GM18873 (cell line): Measurements from ENCODE around the gene VGLL4.

Experiments used
- ATAC-seq: cut with Tn5 transposase; IDR thresholded peaks from one replicate; pipeline ENCODE4 v1.9.1; 2021; ENCODE audit warnings: mild to moderate bottlenecking, moderate library complexity, moderate number of reproducible peaks; ENCODE audit not compliant: unreplicated experiment, low FRiP score

VGLL4 gene

DNA sequence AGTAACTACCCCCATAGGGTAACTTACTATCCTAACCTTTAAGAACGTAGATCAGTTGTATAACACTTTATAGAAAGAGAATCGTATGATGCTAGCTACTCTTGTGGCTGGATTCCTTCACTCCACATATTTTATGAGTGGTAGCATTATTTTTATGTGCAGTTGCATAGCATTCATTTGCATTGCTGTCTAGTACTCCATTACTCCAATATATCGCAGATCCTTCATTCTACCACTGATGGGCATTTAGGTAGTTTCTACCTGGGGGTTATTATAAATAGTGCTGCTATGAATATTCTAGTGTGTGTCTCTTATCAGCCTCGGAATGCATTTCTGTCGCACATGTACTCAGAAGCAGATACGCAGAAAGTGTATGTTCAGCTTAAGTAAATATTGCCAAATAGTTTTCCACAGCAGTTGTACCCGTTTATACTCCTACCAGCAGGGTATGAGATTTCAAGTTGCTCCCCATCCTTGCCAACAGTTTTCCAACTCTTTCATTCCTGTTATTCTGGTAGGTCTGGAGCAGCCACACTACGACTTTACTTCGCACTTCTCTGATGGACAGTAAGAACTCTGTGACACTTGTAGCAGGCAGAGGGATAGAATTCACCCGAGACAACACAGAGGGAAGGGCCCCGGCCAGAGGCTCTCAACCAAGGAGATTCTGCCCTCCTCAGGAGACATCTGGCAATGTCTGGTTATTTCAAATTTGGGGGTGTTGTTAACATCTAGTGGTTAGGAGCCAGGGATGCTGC, 9.8 kb upstream of the VGLL4 start:
- no peak for ATAC-seq

DNA sequence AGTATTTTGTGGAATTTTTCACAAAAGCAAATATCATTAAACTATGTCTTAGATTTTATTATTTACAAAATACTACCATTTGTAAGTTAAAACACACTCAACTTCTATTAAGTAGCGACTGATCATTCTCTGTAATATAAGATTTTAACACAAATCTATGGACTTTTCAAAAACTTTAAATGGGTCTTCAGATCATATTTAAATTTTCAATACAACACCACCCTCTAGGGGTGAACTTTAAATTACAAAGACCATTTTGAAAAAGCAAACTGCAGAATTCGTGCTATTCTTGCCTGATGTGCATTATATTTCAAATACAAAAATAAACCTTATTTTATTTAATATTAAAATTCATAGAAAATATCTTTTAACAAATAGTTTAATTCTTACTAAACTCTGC, 8.2 kb upstream of the VGLL4 start:
- no peak for ATAC-seq

DNA sequence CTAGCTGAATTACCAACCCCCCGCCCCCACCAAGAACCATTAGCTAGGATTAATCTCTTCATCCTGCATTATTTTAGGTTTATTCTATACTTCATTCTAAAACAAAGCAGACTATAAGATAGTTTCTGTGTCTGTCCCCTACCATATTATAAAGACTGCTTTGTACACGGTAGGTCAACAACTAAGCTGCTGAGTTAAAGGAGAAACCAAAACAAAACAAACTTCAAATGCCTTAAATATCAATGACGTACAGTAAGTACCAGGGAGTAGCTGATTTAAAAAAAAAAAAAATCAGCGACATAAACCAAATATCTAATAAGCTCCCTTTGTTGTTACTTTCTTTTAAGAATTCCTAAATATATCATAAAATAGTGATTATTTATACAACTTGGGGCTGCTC, 7.8 kb upstream of the VGLL4 start:
- no peak for ATAC-seq

GRCh38 chr3:11650391-11650790, 6.7 kb upstream of the VGLL4 start:
- no peak for ATAC-seq

DNA sequence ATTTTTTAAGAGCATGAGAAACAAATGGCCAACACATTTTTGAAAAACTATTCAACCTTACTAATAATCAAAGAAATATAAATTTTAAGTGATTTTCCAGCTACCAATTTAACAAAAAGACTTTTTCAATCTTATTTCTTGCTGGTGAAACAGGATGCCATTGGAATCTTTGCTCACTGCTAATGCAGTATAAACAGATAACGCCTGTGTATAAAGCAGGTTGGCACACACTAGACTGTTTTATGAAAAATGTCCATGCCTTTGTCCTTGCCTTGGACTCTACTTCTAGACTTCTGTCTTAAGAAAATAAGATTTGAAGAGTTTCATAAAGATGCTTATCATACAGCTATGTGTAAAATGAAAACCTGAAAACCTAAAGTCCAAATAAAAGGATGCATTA, 5.0 kb upstream of the VGLL4 start:
- ATAC-seq = no peak

- no peak for ATAC-seq
Measured at GRCh38 chr3:11643201-11643603, 513 bp downstream of the VGLL4 start.

DNA sequence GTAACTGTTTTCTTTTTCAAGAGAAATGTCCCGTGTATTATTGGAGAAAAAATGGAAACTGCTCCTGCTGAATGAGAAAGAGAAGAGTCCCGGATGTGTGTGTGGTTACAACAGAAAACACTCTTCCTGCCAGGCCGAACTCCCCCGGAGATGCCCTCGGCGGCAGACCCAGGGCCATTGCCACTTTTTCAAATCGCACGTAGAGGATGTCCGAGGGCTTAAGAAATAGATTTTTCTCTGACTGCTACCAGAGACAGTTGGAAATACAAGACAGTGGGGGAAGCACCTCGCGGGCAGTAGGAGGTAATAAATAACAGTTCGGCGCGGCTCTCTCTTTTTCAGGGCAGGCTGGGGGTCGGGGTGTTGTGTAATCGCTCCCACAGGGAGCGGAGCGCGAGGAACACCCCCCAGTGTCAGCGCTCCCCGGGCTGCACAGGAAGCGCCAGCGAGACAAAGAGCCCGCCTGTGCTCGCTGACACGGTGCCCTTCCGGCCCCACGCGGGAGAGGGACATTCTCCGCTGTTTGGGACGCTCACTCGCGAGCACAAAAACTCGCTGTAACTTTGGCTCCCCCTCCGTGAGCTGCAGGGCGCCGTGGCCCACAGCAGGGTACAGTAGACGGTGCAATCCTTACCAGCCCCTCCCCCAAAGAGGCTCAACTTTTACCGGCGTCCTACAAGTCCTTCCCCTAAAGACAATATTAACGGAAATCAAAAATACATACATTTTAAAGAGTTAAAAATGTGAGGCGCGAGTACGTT, 1.1 kb downstream of the VGLL4 start:
- peak; percentile 68 for ATAC-seq

- no peak for ATAC-seq
Measured at GRCh38 chr3:11641683-11642430, 1.9 kb downstream of the VGLL4 start.

GRCh38 chr3:11641316-11641682, 2.4 kb downstream of the VGLL4 start:
- ATAC-seq = no peak

DNA sequence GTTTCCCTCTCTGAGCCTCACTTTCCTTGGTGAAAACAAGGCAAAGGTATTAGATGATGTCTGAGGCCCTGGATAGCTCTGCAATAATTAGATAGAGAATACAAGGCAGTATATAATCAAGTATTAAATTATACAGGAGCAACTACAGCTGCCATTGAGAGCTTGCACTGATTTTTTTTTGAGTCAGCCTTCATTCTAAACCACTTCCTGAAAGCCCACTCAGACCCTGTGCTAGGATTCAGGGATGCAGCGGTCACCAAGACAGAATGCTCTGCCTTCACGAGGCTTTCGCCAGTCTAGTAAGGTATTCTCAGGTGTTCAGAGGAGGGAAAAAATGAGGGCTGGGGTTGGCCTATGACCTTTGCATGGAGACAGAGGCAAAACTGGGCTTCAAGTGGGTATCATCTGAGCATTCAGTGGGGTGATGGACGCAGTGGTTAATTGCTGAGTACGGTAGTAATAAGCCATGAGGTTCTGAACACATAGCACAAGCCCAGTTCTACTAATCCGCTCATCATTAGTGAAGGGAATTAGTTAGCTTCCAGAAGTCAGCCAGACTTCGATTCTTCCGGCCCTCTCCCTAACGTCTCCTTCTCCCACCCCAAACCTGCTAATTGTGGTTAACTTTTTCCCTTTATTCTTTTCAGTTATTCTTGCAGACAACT, 3.6 kb downstream of the VGLL4 start:
- no peak for ATAC-seq

DNA sequence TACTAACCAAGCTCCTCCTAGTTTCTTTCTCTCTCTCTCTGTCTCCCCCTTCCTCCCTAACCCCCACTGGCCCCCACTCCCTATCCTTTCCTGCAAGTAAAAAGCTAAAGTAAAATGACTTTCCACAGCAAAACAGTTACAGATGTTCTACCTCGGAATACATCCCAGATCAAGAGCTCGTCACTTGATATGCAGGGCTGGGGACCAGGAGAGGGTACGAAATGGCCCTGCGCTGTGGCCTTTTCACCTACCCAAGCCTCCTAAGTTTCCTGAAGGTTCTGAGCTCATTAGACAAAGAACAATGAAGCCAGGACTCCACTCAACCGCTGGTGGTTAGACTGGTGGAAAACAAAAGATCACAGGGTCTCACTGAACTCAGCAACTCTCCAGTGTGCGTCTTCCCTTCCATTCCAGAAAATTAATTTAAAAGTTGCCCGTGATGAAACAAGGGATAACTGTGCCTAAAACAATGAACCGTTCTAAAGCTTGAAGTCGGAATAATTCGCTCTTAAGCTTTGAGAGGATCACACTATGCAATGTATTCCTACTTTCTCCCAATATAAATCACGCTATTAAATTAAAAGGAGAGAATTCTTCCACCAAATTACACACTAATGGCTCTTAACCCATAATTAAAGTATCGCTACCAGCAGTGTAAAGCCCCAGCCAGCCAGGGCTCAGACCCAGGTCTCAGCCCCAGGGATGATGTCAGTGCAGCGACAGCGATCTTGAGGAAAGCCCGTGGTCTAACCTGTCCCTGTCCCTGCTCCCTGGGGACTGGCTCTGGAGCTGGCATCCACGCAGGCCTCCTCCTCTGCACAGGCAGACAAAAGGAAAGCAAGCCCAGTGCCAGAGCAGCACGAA, 5.0 kb downstream of the VGLL4 start:
- ATAC-seq = no peak

- no peak for ATAC-seq
Measured at GRCh38 chr3:11637901-11638458, 5.7 kb downstream of the VGLL4 start.

DNA sequence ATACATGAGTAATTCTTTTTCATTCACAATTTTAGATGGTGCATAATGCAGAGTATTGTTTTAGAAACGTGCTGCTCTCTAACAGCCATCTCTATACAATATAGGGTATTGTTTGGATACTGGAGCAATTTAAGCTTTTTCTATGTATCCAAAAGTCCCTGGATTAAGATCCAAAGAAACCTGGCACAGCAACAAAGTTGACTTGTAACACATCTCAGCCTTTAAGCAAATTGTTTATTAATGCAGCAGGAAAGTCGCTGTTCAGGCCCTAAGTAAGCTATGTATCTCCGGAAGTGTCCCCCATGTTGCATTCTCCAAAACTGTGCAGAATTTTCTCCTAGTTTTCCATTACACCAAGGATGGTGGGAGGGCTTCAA, 7.3 kb downstream of the VGLL4 start:
- no peak for ATAC-seq

DNA sequence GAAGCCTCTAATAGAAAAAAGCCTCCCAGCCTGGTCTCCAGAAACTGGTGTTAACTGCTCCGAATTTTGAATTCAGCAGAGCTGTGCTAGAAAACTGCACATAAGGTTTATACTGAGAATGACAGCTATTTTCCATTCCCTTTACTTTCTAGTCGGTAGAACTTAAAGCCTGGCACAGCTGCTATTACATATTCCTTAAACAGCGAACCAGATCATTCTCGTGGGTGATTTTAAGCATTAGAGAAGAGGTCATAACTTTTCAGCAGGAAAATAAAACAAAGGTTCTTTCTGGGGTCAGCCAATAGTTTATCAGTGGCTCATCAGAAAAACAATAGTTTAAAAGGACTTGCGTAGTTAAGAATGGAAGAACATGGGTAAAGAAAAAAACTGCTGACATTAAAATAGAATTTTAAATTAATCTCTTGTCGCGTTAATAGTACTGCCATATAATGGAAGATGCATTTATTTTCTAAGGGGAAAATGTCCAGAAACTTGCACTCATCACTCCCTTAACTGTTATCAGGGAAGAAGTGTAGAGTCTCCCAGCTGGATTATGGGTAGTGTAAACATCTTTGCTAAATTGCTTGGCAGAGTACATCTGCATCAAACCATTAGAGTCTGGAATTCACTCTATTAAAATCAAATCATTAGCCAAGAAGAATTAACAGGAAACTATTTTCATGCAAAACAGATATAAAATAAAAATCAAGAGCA, 7.9 kb downstream of the VGLL4 start:
- ATAC-seq = no peak

- no peak for ATAC-seq
Measured at GRCh38 chr3:11634974-11635612, 8.6 kb downstream of the VGLL4 start.

DNA sequence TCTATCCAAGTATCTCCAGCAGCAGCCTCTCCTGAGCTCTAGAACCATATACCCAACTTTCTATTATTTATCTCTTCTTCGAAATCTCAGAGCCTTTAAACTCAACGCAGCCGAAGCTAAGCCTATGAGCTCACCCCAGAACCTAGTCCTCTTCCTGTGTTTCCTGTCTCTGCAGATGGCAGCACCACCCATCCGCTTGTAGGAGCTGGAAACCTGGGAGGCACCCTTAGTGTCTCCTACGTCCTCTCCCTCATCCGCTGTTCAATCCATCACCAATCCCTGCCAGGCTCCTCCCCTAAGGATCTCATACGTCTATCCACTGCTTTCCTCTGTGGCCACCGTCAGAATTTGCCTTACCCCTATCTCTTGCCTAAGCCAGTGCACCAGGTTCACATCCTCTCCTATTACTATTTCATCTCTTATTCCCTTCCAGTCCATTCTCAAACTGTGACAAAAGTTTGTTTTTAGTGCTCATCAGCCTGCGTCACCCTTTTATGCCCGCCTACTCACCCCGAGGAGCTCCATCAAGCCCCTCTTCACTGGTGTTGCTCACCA, 9.6 kb downstream of the VGLL4 start:
- ATAC-seq = no peak

- no peak for ATAC-seq
Measured at GRCh38 chr3:11632966-11633365, 10.7 kb downstream of the VGLL4 start.

GRCh38 chr3:11632564-11632963, 11.2 kb downstream of the VGLL4 start:
- no peak for ATAC-seq
